Stromal cell of bone marrow (primary cell): Measurements from ENCODE around the gene RCN1.
A peak's percentile ranks its signal among the peaks of the same experiment; 100 is the strongest.
"Not testable (repeated sequence)": the region's sequence is repeated elsewhere in the genome, so short reads cannot be mapped to it uniquely, and the experiment has no call there.

ENCODE experiments used
- DNase-seq: peaks from one replicate; pipeline ENCODE4 v3.0.0-alpha.2; 2012; ENCODE audit warnings: low read depth

The RCN1 gene

GRCh38 chr11:32079553-32079952 is 11.3 kb upstream of the RCN1 start:
- DNase-seq = no peak

GRCh38 chr11:32080361-32080980 is 10.4 kb upstream of the RCN1 start:
- DNase-seq = no peak

GRCh38 chr11:32081129-32081641 is 9.7 kb upstream of the RCN1 start:
- DNase-seq = peak; percentile 44

GRCh38 chr11:32081901-32082300 is 9.0 kb upstream of the RCN1 start:
- DNase-seq = no peak

GRCh38 chr11:32082346-32082986 is 8.4 kb upstream of the RCN1 start:
- DNase-seq = no peak

- DNase-seq = peak; percentile 40
Observed at GRCh38 chr11:32087597-32087996, 3.3 kb upstream of the RCN1 start.

- peak; percentile 86 for DNase-seq
Observed at GRCh38 chr11:32088117-32088941, 2.5 kb upstream of the RCN1 start.

GRCh38 chr11:32092581-32093170 is 1.8 kb downstream of the RCN1 start:
- DNase-seq = no peak

GRCh38 chr11:32094923-32095322 is 4.0 kb downstream of the RCN1 start:
- DNase-seq = no peak

- no peak for DNase-seq
Observed at GRCh38 chr11:32098142-32098903, 7.4 kb downstream of the RCN1 start.

- no peak for DNase-seq
Observed at GRCh38 chr11:32099516-32099915, 8.6 kb downstream of the RCN1 start.

- DNase-seq = no peak
Observed at GRCh38 chr11:32100495-32100894, 9.6 kb downstream of the RCN1 start.

- DNase-seq = no peak
Observed at GRCh38 chr11:32101791-32102190, 10.9 kb downstream of the RCN1 start.

GRCh38 chr11:32103121-32103719 is 12.3 kb downstream of the RCN1 start:
- DNase-seq = not testable (repeated sequence)

- no peak for DNase-seq
Observed at GRCh38 chr11:32103941-32104340, 13.1 kb downstream of the RCN1 start.

- no peak for DNase-seq
Observed at GRCh38 chr11:32105871-32106560, 15.1 kb downstream of the RCN1 start.

- DNase-seq = no peak
Observed at GRCh38 chr11:32107647-32108046, 16.8 kb downstream of the RCN1 start.

- DNase-seq = no peak
Observed at GRCh38 chr11:32108576-32108975, 17.7 kb downstream of the RCN1 start.

- no peak for DNase-seq
Observed at GRCh38 chr11:32109138-32109537, 18.3 kb downstream of the RCN1 start.

- DNase-seq = no peak
Observed at GRCh38 chr11:32109592-32109991, 18.7 kb downstream of the RCN1 start.

- DNase-seq = no peak
Observed at GRCh38 chr11:32110795-32111194, 19.9 kb downstream of the RCN1 start.
